Panc1 (cell line): ENCODE measurements around the gene STUB1. TPM values are rescaled to one million over a fixed set of nuclear protein-coding genes. Genes with fewer than 3 reads are reported as not detected.

Experiments
- ATAC-seq: fragments of 200-7000 bp; cut with Tn5 transposase; 2 replicates; pipeline ENCODE4 v1.9.1; 2020; ENCODE audit warnings: mild to moderate bottlenecking, moderate library complexity
- BruUV-seq: library from RNA; stranded (reverse); fragments of 400-500 nt; replicated peaks from 2 replicates; lab custom pipeline; 2021; lab: Mats Ljungman, UMichigan
- CTCF ChIA-PET: fragments of 300-600 bp; sonication (Branson Sonifier 250); formaldehyde crosslinking; loops from one replicate; lab custom pipeline; 2022; ENCODE audit warnings: antibody characterized with exemption; lab: Charles Lee
- POLR2A ChIA-PET: fragments of 300-600 bp; sonication (Branson Sonifier 250); formaldehyde crosslinking; loops from one replicate; lab custom pipeline; 2022; ENCODE audit warnings: antibody characterized with exemption; lab: Charles Lee
- DNase-seq: peaks from one replicate; pipeline ENCODE4 v3.0.0-alpha.2; 2010; ENCODE audit warnings: low read depth, low spot score
- H3K27ac ChIP-seq: 2 replicates; pipeline ENCODE4 v1.5.1; 2011; ENCODE audit warnings: mild to moderate bottlenecking, low read length, inconsistent platforms
- H3K27me3 ChIP-seq: fragments of 200-500 bp; sonication (Bioruptor generic); 2 replicates; pipeline ENCODE4 v1.6.0; 2014; ENCODE audit warnings: low read length, inconsistent platforms; ENCODE audit not compliant: control insufficient read depth, insufficient read depth
- H3K36me3 ChIP-seq: fragments of 200-500 bp; sonication (Bioruptor generic); 2 replicates; pipeline ENCODE4 v1.5.1; 2014; ENCODE audit warnings: inconsistent platforms, mild to moderate bottlenecking, low read length, moderate library complexity; ENCODE audit not compliant: control insufficient read depth, insufficient read depth
- H3K4me1 ChIP-seq: 2 replicates; pipeline ENCODE4 v1.5.1; 2011; ENCODE audit warnings: inconsistent platforms, mild to moderate bottlenecking, low read length, moderate library complexity; ENCODE audit not compliant: control insufficient read depth, insufficient read depth
- H3K4me3 ChIP-seq, 2 experiments: 2 replicates each; pipeline ENCODE4 v1.5.1; 2011 to 2012; ENCODE audit warnings: low read depth in 2 of 2, low read length in 2 of 2, mild to moderate bottlenecking in 2 of 2, inconsistent platforms in 1 of 2, moderate library complexity in 1 of 2
- H3K9me3 ChIP-seq: fragments of 200-500 bp; sonication (Bioruptor generic); 2 replicates; pipeline ENCODE4 v1.5.1; 2014; ENCODE audit warnings: low read depth, mild to moderate bottlenecking, inconsistent platforms, low read length, moderate library complexity; ENCODE audit not compliant: control insufficient read depth, insufficient read depth
- CTCF ChIP-seq: fragments of 450-650 bp; IDR thresholded peaks from 2 replicates; pipeline ENCODE4 v1.5.1; 2017; ENCODE audit warnings: mild to moderate bottlenecking
- POLR2AphosphoS5 ChIP-seq: IDR thresholded peaks from 2 replicates; pipeline ENCODE4 v1.6.1; 2012; ENCODE audit warnings: mild to moderate bottlenecking, low read depth, low read length, moderate library complexity
- REST ChIP-seq, 2 experiments: IDR thresholded peaks; 2 replicates each; pipeline ENCODE4 v1.6.1; 2011 to 2012; ENCODE audit warnings: low read depth in 2 of 2, control low read depth in 1 of 2, low read length in 1 of 2, mild to moderate bottlenecking in 1 of 2, moderate library complexity in 1 of 2; ENCODE audit not compliant: insufficient read depth in 1 of 2
- SIN3A ChIP-seq: IDR thresholded peaks from 2 replicates; pipeline ENCODE4 v1.6.1; 2012; ENCODE audit warnings: low read depth, mild to moderate bottlenecking, low read length, moderate library complexity, borderline replicate concordance; ENCODE audit not compliant: insufficient read depth
- TCF7L2 ChIP-seq: IDR thresholded peaks from 2 replicates; pipeline ENCODE4 v1.6.1; 2011; ENCODE audit warnings: mild to moderate bottlenecking, low read depth, low read length, inconsistent platforms
- in situ Hi-C: cut with HindIII; loops from 2 replicates; pipeline ENCODE4 v1.10.0; 2016; ENCODE audit warnings: low sequenced_read_pairs, low pct_unique_long_range_greater_than_20kb
- intact Hi-C: fragments of 100-400 bp; cut with micrococcal nuclease; formaldehyde crosslinking; loops from one replicate; pipeline ENCODE4 v1.10.0; 2022; ENCODE audit not compliant: unreplicated experiment
- total RNA-seq: library from RNA; stranded (reverse); gene quantifications from one replicate; pipeline ENCODE4 v1.2.1, GENCODE V29; 2021; ENCODE audit not compliant: unreplicated experiment

STUB1 gene
- total RNA-seq, 1 experiment from 2014 or later, result 217 TPM

- TF ChIP-seq SIN3A (no peak), CTCF (no peak), TCF7L2 (no peak), REST (IDR thresholded peaks at IDR 0.05; ENCODE audit: insufficient read depth in 1 of 2, low read depth in 2 of 2, low read length in 1 of 2) (no peak), POLR2AphosphoS5 (no peak)
- Histone ChIP-seq H3K4me3 (no peak overlapping the region), H3K9me3 (no peaks in the 10 kb centered on the region), H3K27me3 (no peaks in the 10 kb centered on the region), H3K4me1 (peaks cover 32% of the 10 kb centered on the region), H3K36me3 (no peaks in the 10 kb centered on the region; the same call in 1 of the 2 replicates), H3K27ac (no peak overlapping the region)
- BruUV-seq, result no TSS peak
- ChIA-PET CTCF (interaction anchor here (0.5 to 2.1 kb wide), 2 partner anchors 10 to 1695 kb away, joined by 3 to 7 read pairs; no protein-coding TSS in a partner anchor), POLR2A (interaction anchor here (1.1 kb wide), 1 partner anchor 8 kb away, joined by 5 read pairs; the partner anchor contains the start of gene METRN)
- intact Hi-C loops, result no loop called here
- DNase-seq (no peak), ATAC-seq (no peak)
- in situ Hi-C loops, result no loop called here
Observed at GRCh38 chr16:722835-723633, 42.8 kb downstream of the STUB1 start.

GRCh38 chr16:723695-724094, 43.5 kb downstream of the STUB1 start:
- H3K9me3 ChIP-seq, result no peaks in the 10 kb centered on the region
- H3K27me3 ChIP-seq, result no peaks in the 10 kb centered on the region
- H3K4me3 ChIP-seq, result no peak overlapping the region
- H3K4me1 ChIP-seq, result peaks cover 25% of the 10 kb centered on the region
- no peak for TF ChIP-seq REST (IDR thresholded peaks at IDR 0.05; ENCODE audit: insufficient read depth in 1 of 2, low read depth in 2 of 2, low read length in 1 of 2)
- TF ChIP-seq POLR2AphosphoS5, result no peak
- TF ChIP-seq CTCF, result no peak
- TF ChIP-seq SIN3A, result no peak
- TF ChIP-seq TCF7L2, result no peak
- no TSS peak for BruUV-seq
- intact Hi-C loops, result no loop called here
- H3K36me3 ChIP-seq, result no peaks in the 10 kb centered on the region; the same call in 1 of the 2 replicates
- DNase-seq (no peak), ATAC-seq (no peak)
- no peak overlapping the region for H3K27ac ChIP-seq
- ChIA-PET CTCF (interaction anchor here (0.5 to 2.1 kb wide), 2 partner anchors 11 to 12 kb away, joined by 6 to 7 read pairs; no protein-coding TSS in a partner anchor), POLR2A (interaction anchor here (0.8 to 1.1 kb wide), 2 partner anchors 9 to 10 kb away, joined by 3 to 5 read pairs; partner anchors contain the start of gene METRN)
- in situ Hi-C loops, result no loop called here
